ENCODE results near the gene AHNAK.

The AHNAK gene

DNA sequence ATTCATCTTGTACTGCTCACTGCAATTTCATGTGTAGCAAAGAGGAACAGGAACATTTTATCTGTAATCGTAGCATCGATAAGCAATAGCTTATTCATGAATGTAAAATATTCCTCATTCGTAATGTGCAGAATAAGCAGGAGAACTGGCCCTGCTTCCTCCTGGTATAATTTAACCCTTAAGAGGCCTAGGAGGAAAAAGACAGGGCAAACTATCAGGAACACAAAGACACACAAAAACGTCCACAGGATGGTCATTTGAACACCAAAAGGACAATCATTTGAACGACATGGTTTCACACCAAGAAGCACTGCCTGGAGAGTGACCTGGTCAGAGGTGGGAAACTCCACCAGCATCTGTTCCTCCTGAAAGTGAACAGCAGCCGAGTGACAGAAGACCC is 63.9 kb downstream of the AHNAK start:
- Histone ChIP-seq H3K27me3 (ENCODE audit: low read length) (no peaks in the 10 kb centered on the region), H3F3A (ENCODE audit: insufficient read depth) (no peaks in the 10 kb centered on the region), H4K20me1 (ENCODE audit: low read depth, low read length) (no peaks in the 10 kb centered on the region), H3K4me3 (ENCODE audit: insufficient read depth, low read length, poor library complexity, severe bottlenecking) (no peak overlapping the region), H3K9me2 (replicated peaks; ENCODE audit: insufficient read depth, low read length) (no peaks in the 10 kb centered on the region), H3K9ac (ENCODE audit: low read length) (no peak overlapping the region), H3K79me2 (ENCODE audit: insufficient read depth, low read length) (no peaks in the 10 kb centered on the region), H3K27ac (ENCODE audit: low read depth, low read length) (no peak overlapping the region), H3K9me3 (ENCODE audit: insufficient read depth, low read length) (no peaks in the 10 kb centered on the region), H2AFZ (ENCODE audit: low read depth, low read length, severe bottlenecking) (no peak overlapping the region), H3K4me2 (ENCODE audit: low read depth, low read length, poor library complexity, severe bottlenecking) (no peak overlapping the region), H3K36me3 (ENCODE audit: low read length) (no peaks in the 10 kb centered on the region)
- TF ChIP-seq EZH2phosphoT487 (conservative IDR thresholded peaks at IDR 0.05; ENCODE audit: low read length) = no peak
- TF ChIP-seq, protein P1, sequence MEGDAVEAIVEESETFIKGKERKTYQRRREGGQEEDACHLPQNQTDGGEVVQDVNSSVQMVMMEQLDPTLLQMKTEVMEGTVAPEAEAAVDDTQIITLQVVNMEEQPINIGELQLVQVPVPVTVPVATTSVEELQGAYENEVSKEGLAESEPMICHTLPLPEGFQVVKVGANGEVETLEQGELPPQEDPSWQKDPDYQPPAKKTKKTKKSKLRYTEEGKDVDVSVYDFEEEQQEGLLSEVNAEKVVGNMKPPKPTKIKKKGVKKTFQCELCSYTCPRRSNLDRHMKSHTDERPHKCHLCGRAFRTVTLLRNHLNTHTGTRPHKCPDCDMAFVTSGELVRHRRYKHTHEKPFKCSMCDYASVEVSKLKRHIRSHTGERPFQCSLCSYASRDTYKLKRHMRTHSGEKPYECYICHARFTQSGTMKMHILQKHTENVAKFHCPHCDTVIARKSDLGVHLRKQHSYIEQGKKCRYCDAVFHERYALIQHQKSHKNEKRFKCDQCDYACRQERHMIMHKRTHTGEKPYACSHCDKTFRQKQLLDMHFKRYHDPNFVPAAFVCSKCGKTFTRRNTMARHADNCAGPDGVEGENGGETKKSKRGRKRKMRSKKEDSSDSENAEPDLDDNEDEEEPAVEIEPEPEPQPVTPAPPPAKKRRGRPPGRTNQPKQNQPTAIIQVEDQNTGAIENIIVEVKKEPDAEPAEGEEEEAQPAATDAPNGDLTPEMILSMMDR (IDR thresholded peaks at IDR 0.05; ENCODE audit: insufficient read depth, low read length, poor library complexity, severe bottlenecking) = no peak

DNA sequence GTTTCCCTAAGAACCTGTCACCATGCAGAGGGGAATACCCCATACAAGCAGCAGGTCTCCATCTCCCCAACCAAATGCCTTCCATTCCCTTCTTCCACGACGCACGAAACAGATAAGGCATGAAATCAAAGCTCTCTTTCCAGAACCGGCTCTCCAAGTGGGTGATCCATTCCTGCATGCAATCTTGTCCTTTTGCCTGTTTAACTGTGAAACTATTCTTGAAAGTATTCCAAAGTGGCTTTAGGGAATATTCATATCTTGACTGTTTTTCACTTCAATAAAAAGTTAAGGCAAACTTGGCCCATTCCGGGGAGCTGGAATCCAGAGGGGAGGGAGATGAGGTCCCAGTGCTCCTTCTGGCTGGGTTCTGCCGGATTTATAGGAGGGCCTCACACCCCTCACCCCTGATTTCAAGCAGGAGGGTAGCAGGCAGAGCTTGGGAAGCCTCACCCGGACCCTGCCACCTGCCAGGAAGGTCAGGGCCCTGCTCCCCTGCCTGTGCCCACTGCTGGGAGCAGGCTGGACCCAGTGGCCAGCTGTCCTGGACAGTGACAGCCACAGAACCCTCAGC is 66.9 kb downstream of the AHNAK start:
- Histone ChIP-seq H3K36me3 (ENCODE audit: low read length) (no peaks in the 10 kb centered on the region), H3K9me3 (ENCODE audit: insufficient read depth, low read length) (no peaks in the 10 kb centered on the region), H3K9ac (ENCODE audit: low read length) (no peak overlapping the region), H3K79me2 (ENCODE audit: insufficient read depth, low read length) (no peaks in the 10 kb centered on the region), H3K27ac (ENCODE audit: low read depth, low read length) (no peak overlapping the region), H3K9me2 (replicated peaks; ENCODE audit: insufficient read depth, low read length) (no peaks in the 10 kb centered on the region), H3F3A (ENCODE audit: insufficient read depth) (no peaks in the 10 kb centered on the region), H3K4me3 (ENCODE audit: insufficient read depth, low read length, poor library complexity, severe bottlenecking) (no peak overlapping the region), H4K20me1 (ENCODE audit: low read depth, low read length) (no peaks in the 10 kb centered on the region), H3K4me2 (ENCODE audit: low read depth, low read length, poor library complexity, severe bottlenecking) (no peak overlapping the region), H2AFZ (ENCODE audit: low read depth, low read length, severe bottlenecking) (no peak overlapping the region), H3K27me3 (ENCODE audit: low read length) (no peaks in the 10 kb centered on the region)
- no peak for TF ChIP-seq EZH2phosphoT487 (conservative IDR thresholded peaks at IDR 0.05; ENCODE audit: low read length)
- TF ChIP-seq, protein P1 (IDR thresholded peaks at IDR 0.05; ENCODE audit: insufficient read depth, low read length, poor library complexity, severe bottlenecking) = no peak

DNA sequence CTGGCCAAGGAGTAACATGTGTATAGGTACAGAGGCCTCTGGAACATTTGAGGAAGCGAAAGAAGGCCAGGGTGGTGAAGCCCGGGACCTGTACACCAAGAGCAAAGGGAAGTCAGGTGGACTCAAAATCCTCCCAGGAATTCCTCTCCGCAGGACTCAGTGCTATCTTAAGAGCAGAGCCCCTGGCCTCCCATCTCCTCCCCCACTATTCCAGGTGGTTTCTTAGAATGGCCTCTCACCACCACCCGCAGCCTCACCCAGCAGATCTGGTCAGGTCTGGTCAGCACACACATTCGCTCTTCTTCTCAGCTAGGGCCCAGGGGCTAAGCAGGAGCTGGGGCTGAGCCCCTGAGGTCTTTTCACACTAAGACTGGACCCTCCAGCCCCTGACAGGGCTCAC is 68.7 kb downstream of the AHNAK start:
- no peaks in the 10 kb centered on the region for H3K79me2 ChIP-seq (ENCODE audit: insufficient read depth, low read length)
- no peaks in the 10 kb centered on the region for H3K9me3 ChIP-seq (ENCODE audit: insufficient read depth, low read length)
- TF ChIP-seq, protein P1 (IDR thresholded peaks at IDR 0.05; ENCODE audit: insufficient read depth, low read length, poor library complexity, severe bottlenecking) = no peak
- TF ChIP-seq EZH2phosphoT487 (conservative IDR thresholded peaks at IDR 0.05; ENCODE audit: low read length) = no peak
- no peak overlapping the region for H3K27ac ChIP-seq (ENCODE audit: low read depth, low read length)
- no peaks in the 10 kb centered on the region for H3F3A ChIP-seq (ENCODE audit: insufficient read depth)
- no peaks in the 10 kb centered on the region for H3K27me3 ChIP-seq (ENCODE audit: low read length)
- no peak overlapping the region for H3K4me3 ChIP-seq (ENCODE audit: insufficient read depth, low read length, poor library complexity, severe bottlenecking)
- H4K20me1 ChIP-seq (ENCODE audit: low read depth, low read length) = no peaks in the 10 kb centered on the region
- H2AFZ ChIP-seq (ENCODE audit: low read depth, low read length, severe bottlenecking) = no peak overlapping the region
- no peaks in the 10 kb centered on the region for H3K9me2 ChIP-seq (replicated peaks; ENCODE audit: insufficient read depth, low read length)
- H3K4me2 ChIP-seq (ENCODE audit: low read depth, low read length, poor library complexity, severe bottlenecking) = no peak overlapping the region
- H3K9ac ChIP-seq (ENCODE audit: low read length) = no peak overlapping the region
- no peaks in the 10 kb centered on the region for H3K36me3 ChIP-seq (ENCODE audit: low read length)
